Measurements from ENCODE around the gene FOXM1.

Gene FOXM1

DNA sequence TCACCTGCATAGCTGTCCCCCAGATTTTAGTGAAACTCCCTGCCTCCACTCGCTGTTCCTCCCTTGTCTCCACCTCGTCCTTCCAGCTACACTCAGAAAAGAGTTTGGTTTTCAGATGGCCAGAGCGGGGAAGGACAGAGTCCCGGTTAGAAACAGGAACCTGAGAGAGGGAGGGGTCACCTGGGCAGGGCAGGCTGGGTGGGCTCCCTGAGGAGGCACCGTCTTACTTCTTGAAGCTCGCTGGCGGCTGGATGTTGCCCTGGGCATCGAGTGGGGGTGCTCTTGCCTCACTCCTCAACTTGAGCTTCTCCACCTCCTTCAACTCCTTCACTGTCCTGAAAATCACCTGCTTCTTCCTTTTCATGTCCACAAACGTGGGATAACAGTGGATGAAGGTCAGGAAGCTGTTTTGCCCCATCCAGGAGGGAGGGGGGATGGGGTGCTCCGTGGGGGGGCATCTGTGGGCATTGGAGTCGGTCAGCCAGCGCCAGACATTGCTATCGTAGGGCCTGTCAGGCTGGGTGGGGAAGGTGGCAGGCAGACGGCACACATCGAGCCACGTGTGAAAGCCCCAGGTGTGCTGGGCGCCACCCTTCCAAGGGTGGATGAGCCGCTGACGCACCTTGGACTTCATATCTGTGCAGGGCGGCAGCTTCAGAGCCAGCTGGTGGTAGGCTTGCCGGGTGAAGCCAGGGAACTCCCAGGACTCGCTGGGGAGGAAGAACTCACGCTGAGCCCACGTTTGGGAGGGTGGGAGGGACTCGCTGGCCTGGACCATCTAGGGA lies 22.1 kb downstream of the FOXM1 start:
- H3K4me1 Mint-ChIP-seq = no peaks in the 10 kb centered on the region
- H3K36me3 Mint-ChIP-seq (ENCODE audit: insufficient read depth) = peaks cover 8% of the 10 kb centered on the region
- H3K27me3 Mint-ChIP-seq = no peaks in the 10 kb centered on the region
- H3K4me3 Mint-ChIP-seq = no peak overlapping the region
- no peaks in the 10 kb centered on the region for H3K9me3 Mint-ChIP-seq
- ATAC-seq (replicated peaks; ENCODE audit: extremely low read depth, poor library complexity, severe bottlenecking) (no peak), DNase-seq (ENCODE audit: low spot score in 2 of 2) (no peak)
- no peak overlapping the region for H3K27ac Mint-ChIP-seq (ENCODE audit: low read depth)

- Mint-ChIP-seq H3K4me1 (no peaks in the 10 kb centered on the region), H3K27ac (ENCODE audit: low read depth) (no peak overlapping the region), H3K9me3 (no peaks in the 10 kb centered on the region), H3K27me3 (no peaks in the 10 kb centered on the region), H3K4me3 (no peak overlapping the region), H3K36me3 (ENCODE audit: insufficient read depth) (peaks cover 8% of the 10 kb centered on the region)
- DNase-seq (ENCODE audit: low spot score in 2 of 2) (peak in 1 of 2 donors; percentile 27), ATAC-seq (replicated peaks; ENCODE audit: extremely low read depth, poor library complexity, severe bottlenecking) (no peak)
Observed at GRCh38 chr12:2853626-2854025, 23.3 kb downstream of the FOXM1 start.

- no peak for ATAC-seq (replicated peaks; ENCODE audit: extremely low read depth, poor library complexity, severe bottlenecking)
- Mint-ChIP-seq H3K36me3 (ENCODE audit: insufficient read depth) (peaks cover 10% of the 10 kb centered on the region), H3K9me3 (no peaks in the 10 kb centered on the region)
Observed at GRCh38 chr12:2851931-2852330, 25.0 kb downstream of the FOXM1 start.

GRCh38 chr12:2845280-2845679 lies 31.7 kb downstream of the FOXM1 start:
- DNase-seq (ENCODE audit: low spot score in 2 of 2) (no peak), ATAC-seq (replicated peaks; ENCODE audit: extremely low read depth, poor library complexity, severe bottlenecking) (no peak)
- H3K27me3 Mint-ChIP-seq = no peaks in the 10 kb centered on the region
- H3K4me1 Mint-ChIP-seq = peaks cover 5% of the 10 kb centered on the region
- H3K27ac Mint-ChIP-seq (ENCODE audit: low read depth) = no peak overlapping the region
- H3K4me3 Mint-ChIP-seq = no peak overlapping the region
- H3K36me3 Mint-ChIP-seq (ENCODE audit: insufficient read depth) = peaks cover 12% of the 10 kb centered on the region
- H3K9me3 Mint-ChIP-seq = no peaks in the 10 kb centered on the region

More at GRCh38 chr12:2851931-2852330, 25.0 kb downstream of the FOXM1 start:
- no peak for DNase-seq (ENCODE audit: low spot score in 2 of 2)
- Mint-ChIP-seq H3K27me3 (no peaks in the 10 kb centered on the region), H3K27ac (ENCODE audit: low read depth) (no peak overlapping the region), H3K4me1 (no peaks in the 10 kb centered on the region), H3K4me3 (no peak overlapping the region)

DNA sequence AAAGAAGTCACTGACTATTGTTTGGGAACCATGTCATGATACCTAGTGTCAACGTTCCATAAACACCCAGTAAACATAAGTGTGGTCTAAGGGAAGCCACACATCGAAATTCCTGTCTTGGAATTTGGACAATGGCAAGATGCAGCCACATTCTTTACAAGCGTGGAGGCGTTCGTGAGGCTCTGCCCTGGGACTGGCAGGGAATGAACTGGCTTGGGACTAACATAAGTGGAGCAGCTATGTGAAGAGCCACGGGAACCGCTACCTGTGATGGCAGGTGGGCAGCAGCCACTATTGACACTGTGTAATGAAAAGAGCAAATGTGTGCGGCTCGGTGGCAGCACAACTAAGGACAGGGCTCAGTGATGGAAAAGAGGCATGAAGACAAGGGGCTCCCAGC lies 32.2 kb downstream of the FOXM1 start:
- DNase-seq (ENCODE audit: low spot score in 2 of 2) = no peak
- no peaks in the 10 kb centered on the region for H3K9me3 Mint-ChIP-seq
- no peak for ATAC-seq (replicated peaks; ENCODE audit: extremely low read depth, poor library complexity, severe bottlenecking)
- H3K36me3 Mint-ChIP-seq (ENCODE audit: insufficient read depth) = peaks cover 14% of the 10 kb centered on the region
- no peak overlapping the region for H3K4me3 Mint-ChIP-seq
- peaks cover 5% of the 10 kb centered on the region for H3K4me1 Mint-ChIP-seq
- no peaks in the 10 kb centered on the region for H3K27me3 Mint-ChIP-seq
- no peak overlapping the region for H3K27ac Mint-ChIP-seq (ENCODE audit: low read depth)

DNA sequence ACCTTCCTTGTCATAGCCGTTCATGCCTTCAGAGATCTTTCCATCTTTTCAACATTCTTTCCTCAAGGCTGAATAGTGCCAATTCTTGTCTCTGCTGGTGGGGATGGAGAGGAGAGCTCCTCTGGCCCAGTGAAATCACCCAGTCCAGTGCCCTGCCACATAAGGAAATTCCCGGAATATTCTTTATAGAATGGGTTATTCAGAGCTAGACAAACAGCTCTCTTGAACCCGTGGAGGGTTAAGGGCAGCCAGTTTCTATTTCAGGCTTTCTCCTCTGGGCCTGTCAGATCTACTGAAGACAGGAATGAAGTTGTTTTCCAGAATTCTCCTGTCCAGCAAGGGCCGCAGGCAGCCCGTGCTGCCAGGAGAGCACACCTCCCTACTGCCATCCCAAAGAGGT lies 34.0 kb downstream of the FOXM1 start:
- H3K4me1 Mint-ChIP-seq = peaks cover 5% of the 10 kb centered on the region
- H3K27ac Mint-ChIP-seq (ENCODE audit: low read depth) = no peak overlapping the region
- H3K27me3 Mint-ChIP-seq = no peaks in the 10 kb centered on the region
- DNase-seq (ENCODE audit: low spot score in 2 of 2) (no peak), ATAC-seq (replicated peaks; ENCODE audit: extremely low read depth, poor library complexity, severe bottlenecking) (no peak)
- H3K36me3 Mint-ChIP-seq (ENCODE audit: insufficient read depth) = peaks cover 19% of the 10 kb centered on the region
- H3K9me3 Mint-ChIP-seq = no peaks in the 10 kb centered on the region
- no peak overlapping the region for H3K4me3 Mint-ChIP-seq

- H3K4me3 Mint-ChIP-seq = no peak overlapping the region
- no peaks in the 10 kb centered on the region for H3K27me3 Mint-ChIP-seq
- H3K36me3 Mint-ChIP-seq (ENCODE audit: insufficient read depth) = peaks cover 29% of the 10 kb centered on the region
- H3K27ac Mint-ChIP-seq (ENCODE audit: low read depth) = no peak overlapping the region
- H3K9me3 Mint-ChIP-seq = no peaks in the 10 kb centered on the region
- peaks cover 5% of the 10 kb centered on the region for H3K4me1 Mint-ChIP-seq
- DNase-seq (ENCODE audit: low spot score in 2 of 2) = no peak
- no peak for ATAC-seq (replicated peaks; ENCODE audit: extremely low read depth, poor library complexity, severe bottlenecking)
Observed at GRCh38 chr12:2841056-2841650, 35.8 kb downstream of the FOXM1 start.

DNA sequence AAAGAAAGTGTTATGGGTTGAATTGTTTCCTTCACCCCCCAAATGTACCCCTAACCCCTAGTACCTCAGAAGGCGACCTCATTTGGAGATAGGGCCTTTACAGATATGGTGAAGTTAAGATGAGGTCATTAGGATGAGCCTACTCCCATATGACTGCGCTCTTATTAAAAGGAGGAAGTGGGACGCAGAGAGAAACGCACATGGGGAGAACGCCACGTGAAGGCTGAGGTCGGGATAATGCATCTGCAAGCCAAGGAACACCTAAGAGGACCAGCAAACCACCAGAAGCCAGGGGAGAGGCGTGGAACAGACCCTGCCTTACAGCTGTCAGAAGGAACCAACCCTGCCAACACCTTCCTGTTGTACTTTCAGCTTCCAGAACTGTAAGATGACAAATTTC lies 40.4 kb downstream of the FOXM1 start:
- DNase-seq (ENCODE audit: low spot score in 2 of 2) (no peak), ATAC-seq (replicated peaks; ENCODE audit: extremely low read depth, poor library complexity, severe bottlenecking) (no peak)
- Mint-ChIP-seq H3K9me3 (no peaks in the 10 kb centered on the region), H3K27ac (ENCODE audit: low read depth) (no peak overlapping the region), H3K4me1 (peaks cover 11% of the 10 kb centered on the region), H3K36me3 (ENCODE audit: insufficient read depth) (peaks cover 32% of the 10 kb centered on the region), H3K27me3 (no peaks in the 10 kb centered on the region), H3K4me3 (no peak overlapping the region)

DNA sequence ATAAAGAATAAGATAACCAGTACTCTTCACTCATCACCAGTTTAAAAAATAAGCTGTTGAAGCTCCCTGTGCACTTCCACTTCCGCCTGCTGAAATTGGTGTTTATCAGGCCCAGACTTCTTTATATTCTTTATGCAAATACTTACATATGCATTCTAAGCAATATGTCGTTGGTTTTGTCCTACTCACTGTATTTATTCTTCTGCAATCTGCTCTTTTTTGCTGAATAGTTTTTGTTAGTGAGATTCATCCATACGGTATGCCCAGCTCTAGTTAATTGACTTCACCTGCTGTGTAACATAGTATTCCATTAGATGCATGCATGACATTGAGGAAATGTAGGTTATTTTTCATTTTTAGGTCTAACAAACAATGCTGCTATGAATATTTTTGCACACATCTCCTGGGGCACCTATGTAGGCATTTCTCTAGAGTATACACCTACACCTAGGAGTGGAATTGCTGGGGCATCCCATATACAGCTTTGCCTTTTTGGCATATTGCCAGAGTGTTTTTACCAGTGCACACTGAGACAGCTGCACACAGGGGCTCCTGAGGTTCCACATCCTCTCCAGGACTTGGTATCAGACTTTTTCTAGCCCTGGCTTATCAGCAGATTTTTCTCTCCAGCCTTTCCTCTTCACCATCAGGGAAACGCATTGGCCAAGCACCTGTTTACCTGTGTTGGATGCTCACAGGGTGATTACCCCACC lies 41.1 kb downstream of the FOXM1 start:
- peak overlapping the region; percentile 62 for H3K27ac Mint-ChIP-seq (ENCODE audit: low read depth)
- DNase-seq (ENCODE audit: low spot score in 2 of 2) (no peak), ATAC-seq (replicated peaks; ENCODE audit: extremely low read depth, poor library complexity, severe bottlenecking) (no peak)
- H3K27me3 Mint-ChIP-seq = no peaks in the 10 kb centered on the region
- peaks cover 31% of the 10 kb centered on the region for H3K36me3 Mint-ChIP-seq (ENCODE audit: insufficient read depth)
- H3K9me3 Mint-ChIP-seq = no peaks in the 10 kb centered on the region
- peaks cover 11% of the 10 kb centered on the region for H3K4me1 Mint-ChIP-seq
- no peak overlapping the region for H3K4me3 Mint-ChIP-seq

- DNase-seq (ENCODE audit: low spot score in 2 of 2) (no peak), ATAC-seq (replicated peaks; ENCODE audit: extremely low read depth, poor library complexity, severe bottlenecking) (no peak)
- Mint-ChIP-seq H3K27ac (ENCODE audit: low read depth) (peak within 1 kb of the TSS; percentile 62), H3K4me1 (peaks cover 11% of the 10 kb centered on the region), H3K36me3 (ENCODE audit: insufficient read depth) (peaks cover 28% of the 10 kb centered on the region), H3K9me3 (no peaks in the 10 kb centered on the region), H3K27me3 (no peaks in the 10 kb centered on the region), H3K4me3 (no peak within 1 kb of the TSS)
Observed at GRCh38 chr12:2834581-2835491, 42.1 kb downstream of the FOXM1 start, which contains the start of gene NRIP2. Gene NRIP2 (minus strand): TSS chr12:2835035. CDS start chr12:2834983, 52 bp downstream.

- H3K27ac Mint-ChIP-seq (ENCODE audit: low read depth) = no peak overlapping the region
- no peaks in the 10 kb centered on the region for H3K27me3 Mint-ChIP-seq
- no peak for DNase-seq (ENCODE audit: low spot score in 2 of 2)
- H3K36me3 Mint-ChIP-seq (ENCODE audit: insufficient read depth) = peaks cover 27% of the 10 kb centered on the region
- H3K4me1 Mint-ChIP-seq = peaks cover 11% of the 10 kb centered on the region
- H3K9me3 Mint-ChIP-seq = no peaks in the 10 kb centered on the region
- no peak overlapping the region for H3K4me3 Mint-ChIP-seq
- no peak for ATAC-seq (replicated peaks; ENCODE audit: extremely low read depth, poor library complexity, severe bottlenecking)
Observed at GRCh38 chr12:2833810-2834209, 43.2 kb downstream of the FOXM1 start.

DNA sequence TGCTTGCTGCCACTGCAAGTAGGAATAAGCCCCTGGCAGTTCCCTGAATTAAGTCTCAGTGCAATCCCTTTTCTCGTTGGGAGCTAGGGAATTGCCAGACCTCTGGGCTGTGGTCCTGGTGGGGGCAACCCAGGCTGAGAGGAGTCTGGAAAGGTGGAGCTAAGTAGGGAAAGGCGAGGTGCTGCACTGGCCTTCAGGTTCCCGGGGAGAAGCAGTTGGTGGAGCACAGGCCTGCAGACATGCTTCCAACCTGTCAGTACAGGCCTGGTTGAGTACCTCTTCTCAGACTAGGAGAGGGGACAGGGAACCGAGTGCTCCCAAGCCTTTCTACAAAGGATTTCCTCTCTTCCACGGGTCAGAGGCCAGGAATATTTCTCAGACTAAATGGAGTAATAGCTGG lies 43.6 kb downstream of the FOXM1 start:
- Mint-ChIP-seq H3K4me3 (no peak overlapping the region), H3K36me3 (ENCODE audit: insufficient read depth) (peaks cover 27% of the 10 kb centered on the region), H3K4me1 (peaks cover 11% of the 10 kb centered on the region), H3K27me3 (no peaks in the 10 kb centered on the region), H3K27ac (ENCODE audit: low read depth) (no peak overlapping the region), H3K9me3 (no peaks in the 10 kb centered on the region)
- DNase-seq (ENCODE audit: low spot score in 2 of 2) (no peak), ATAC-seq (replicated peaks; ENCODE audit: extremely low read depth, poor library complexity, severe bottlenecking) (no peak)
